ENCODE results near the gene POU6F2.

- no peak for TF ChIP-seq EZH2phosphoT487 (IDR thresholded peaks at IDR 0.05; ENCODE audit: insufficient read depth, low read depth)
- no peak for TF ChIP-seq EZH2 (IDR thresholded peaks at IDR 0.05; ENCODE audit: insufficient read depth, poor library complexity, severe bottlenecking)
Measured at GRCh38 chr7:39144420-39144819, 166.7 kb downstream of the POU6F2 start.
